ENCODE results near the gene WDR70.

The WDR70 gene

GRCh38 chr5:37598733-37599132, 219.6 kb downstream of the WDR70 start:
- no peak overlapping the region for H3K4me3 ChIP-seq (ENCODE audit: low read depth, low read length)
- TF ChIP-seq CTCF (IDR thresholded peaks at IDR 0.05; ENCODE audit: low read depth, low read length), result no peak

GRCh38 chr5:37601163-37601562, 222.0 kb downstream of the WDR70 start:
- H3K4me3 ChIP-seq (ENCODE audit: low read depth, low read length), result no peak overlapping the region
- no peak for TF ChIP-seq CTCF (IDR thresholded peaks at IDR 0.05; ENCODE audit: low read depth, low read length)

DNA sequence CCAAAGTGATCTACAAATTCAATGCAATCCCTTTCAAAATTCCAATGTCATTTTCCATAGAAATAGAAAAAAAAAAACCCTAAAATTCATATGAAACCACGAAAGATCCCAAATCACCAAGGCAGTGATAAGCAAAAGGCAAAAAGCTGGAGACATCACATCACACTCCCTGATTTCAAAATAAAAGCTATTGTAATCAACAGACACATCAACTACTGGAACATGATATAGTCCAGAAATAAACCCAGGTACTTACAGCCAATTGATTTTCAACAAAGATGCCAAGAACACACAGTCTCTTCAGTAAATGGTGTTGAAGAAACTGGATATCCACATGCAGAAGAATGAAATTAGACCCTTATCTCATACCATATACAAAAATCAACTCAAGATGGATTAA, 224.0 kb downstream of the WDR70 start:
- TF ChIP-seq CTCF (IDR thresholded peaks at IDR 0.05; ENCODE audit: low read depth, low read length), result no peak
- H3K4me3 ChIP-seq (ENCODE audit: low read depth, low read length), result no peak overlapping the region

GRCh38 chr5:37604290-37604689, 225.2 kb downstream of the WDR70 start:
- H3K4me3 ChIP-seq (ENCODE audit: low read depth, low read length), result no peak overlapping the region
- no peak for TF ChIP-seq CTCF (IDR thresholded peaks at IDR 0.05; ENCODE audit: low read depth, low read length)

DNA sequence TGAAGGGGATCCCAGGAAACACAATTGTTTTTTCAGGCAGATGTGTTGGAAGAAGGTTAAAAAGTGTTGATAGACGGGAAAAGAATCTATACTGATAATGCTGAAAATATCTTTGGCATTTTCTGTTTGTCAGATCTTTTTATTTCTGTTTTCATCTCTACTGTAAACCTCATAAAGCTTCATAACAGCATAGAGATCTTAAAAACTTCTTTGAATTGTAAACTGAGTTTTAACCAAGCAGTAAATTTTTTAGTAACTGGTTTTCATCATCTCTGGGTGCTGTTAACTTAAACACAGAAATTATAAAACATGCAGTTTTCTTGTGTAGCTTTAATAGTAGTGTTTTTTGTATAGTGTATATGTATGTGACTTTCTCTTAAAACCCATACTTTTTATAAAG, 227.0 kb downstream of the WDR70 start:
- no peak overlapping the region for H3K4me3 ChIP-seq (ENCODE audit: low read depth, low read length)
- TF ChIP-seq CTCF (IDR thresholded peaks at IDR 0.05; ENCODE audit: low read depth, low read length), result no peak

DNA sequence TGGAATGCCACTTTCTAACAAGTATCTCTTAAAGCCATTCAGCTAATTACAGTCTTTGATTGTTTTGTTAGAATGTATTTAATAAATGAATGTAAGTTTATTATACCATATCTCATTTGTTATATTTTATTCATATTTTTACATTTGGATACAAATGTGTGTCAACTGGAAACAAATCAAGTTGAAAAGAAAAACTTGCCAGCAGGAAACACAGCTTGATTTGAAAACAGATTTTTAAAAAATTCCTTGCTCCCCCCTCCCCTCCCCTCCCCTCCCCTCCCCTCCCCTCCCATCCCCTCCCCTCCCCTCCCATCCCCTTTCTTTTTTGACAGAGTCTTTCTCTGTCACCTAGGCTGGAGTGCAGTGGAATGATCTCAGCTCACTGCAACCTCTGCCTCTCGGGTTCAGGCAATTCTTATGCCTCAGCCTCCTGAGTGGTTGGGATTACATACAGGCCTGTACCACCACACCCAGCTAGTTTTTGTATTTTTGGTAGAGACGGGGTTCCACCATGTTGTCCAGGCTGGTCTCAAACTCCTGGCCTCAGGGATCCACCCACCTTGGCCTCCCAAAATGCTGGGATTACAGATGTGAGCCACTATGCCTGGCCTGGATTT, 227.6 kb downstream of the WDR70 start:
- H3K4me3 ChIP-seq (ENCODE audit: low read depth, low read length), result no peak overlapping the region
- no peak for TF ChIP-seq CTCF (IDR thresholded peaks at IDR 0.05; ENCODE audit: low read depth, low read length)

- TF ChIP-seq CTCF (IDR thresholded peaks at IDR 0.05; ENCODE audit: low read depth, low read length), result no peak
- H3K4me3 ChIP-seq (ENCODE audit: low read depth, low read length), result no peak overlapping the region
Measured at GRCh38 chr5:37615184-37615583, 236.1 kb downstream of the WDR70 start.
